Neural cell (in vitro differentiated cells): ENCODE data around the gene BMAL1. TPM values are rescaled to one million over a fixed set of nuclear protein-coding genes. Genes with fewer than 3 reads are reported as not detected.

Experiments
- H2AFZ ChIP-seq: fragments of 200-600, 300-800 bp; sonication (generic), shearing (Covaris generic); 2 replicates; pipeline ENCODE4 v1.6.0; 2014; ENCODE audit warnings: low read depth, mild to moderate bottlenecking, antibody characterized with exemption, low read length, moderate library complexity
- H3F3A ChIP-seq: fragments of 200-600 bp; shearing (Covaris generic); 2 replicates; pipeline ENCODE4 v1.6.1; 2016; ENCODE audit warnings: mild to moderate bottlenecking, moderate library complexity, mixed read lengths, antibody characterized with exemption, low read length; ENCODE audit not compliant: insufficient read depth, poor library complexity, severe bottlenecking
- H3K27ac ChIP-seq: fragments of 200-600, 300-800 bp; sonication (generic), shearing (Covaris generic); 2 replicates; pipeline ENCODE4 v1.5.1; 2014; ENCODE audit warnings: mild to moderate bottlenecking, low read length, moderate library complexity
- H3K27me3 ChIP-seq: fragments of 300-800, 200-600 bp; sonication (generic), shearing (Covaris generic); 2 replicates; pipeline ENCODE4 v1.6.0; 2014; ENCODE audit warnings: mild to moderate bottlenecking, low read depth, low read length, moderate library complexity; ENCODE audit not compliant: insufficient read depth
- H3K36me3 ChIP-seq: fragments of 300-800, 200-600 bp; sonication (generic), shearing (Covaris generic); 2 replicates; pipeline ENCODE4 v1.5.1; 2014; ENCODE audit warnings: mild to moderate bottlenecking, antibody characterized with exemption, low read length, moderate library complexity; ENCODE audit not compliant: insufficient read depth
- H3K4me2 ChIP-seq: fragments of 300-800, 200-600 bp; sonication (generic), shearing (Covaris generic); 2 replicates; pipeline ENCODE4 v1.6.0; 2014; ENCODE audit warnings: mild to moderate bottlenecking, low read length
- H3K4me3 ChIP-seq: fragments of 300-800, 200-600 bp; sonication (generic), shearing (Covaris generic); 2 replicates; pipeline ENCODE4 v1.5.1; 2014; ENCODE audit warnings: mild to moderate bottlenecking, low read length, moderate library complexity
- H3K79me2 ChIP-seq: fragments of 200-600 bp; shearing (Covaris generic); replicated peaks from 2 replicates; pipeline ENCODE4 v1.6.0; 2014; ENCODE audit warnings: mild to moderate bottlenecking, low read length, moderate library complexity; ENCODE audit not compliant: insufficient read depth
- H3K9ac ChIP-seq: fragments of 300-800, 200-600 bp; sonication (generic), shearing (Covaris generic); 2 replicates; pipeline ENCODE4 v1.6.1; 2016; ENCODE audit warnings: mild to moderate bottlenecking, low read length, mixed read lengths
- H3K9me2 ChIP-seq: fragments of 200-600 bp; shearing (Covaris generic); 2 replicates; pipeline ENCODE4 v1.6.1; 2016; ENCODE audit warnings: mild to moderate bottlenecking, low read length, mixed read lengths; ENCODE audit not compliant: insufficient read depth
- H3K9me3 ChIP-seq: fragments of 200-600, 300-800 bp; sonication (generic), shearing (Covaris generic); 2 replicates; pipeline ENCODE4 v1.6.1; 2016; ENCODE audit warnings: mild to moderate bottlenecking, mixed run types, low read length, moderate library complexity, mixed read lengths
- H4K20me1 ChIP-seq: fragments of 200-600 bp; shearing (Covaris generic); 2 replicates; pipeline ENCODE4 v1.6.1; 2016; ENCODE audit warnings: mild to moderate bottlenecking, mixed run types; ENCODE audit not compliant: insufficient read depth
- EP300 ChIP-seq: fragments of 450-650 bp; conservative IDR thresholded peaks from 2 replicates; pipeline ENCODE4 v1.6.1; 2014; ENCODE audit warnings: antibody characterized with exemption, mild to moderate bottlenecking, moderate library complexity; ENCODE audit not compliant: poor library complexity, severe bottlenecking
- EZH2 ChIP-seq: fragments of 200-600, 300-800 bp; shearing (Covaris generic), sonication (generic); IDR thresholded peaks from 2 replicates; pipeline ENCODE4 v1.6.1; 2014; ENCODE audit warnings: antibody characterized with exemption, low read length, borderline replicate concordance, mild to moderate bottlenecking; ENCODE audit not compliant: insufficient read depth, poor library complexity, severe bottlenecking
- MXI1 ChIP-seq: fragments of 450-650 bp; conservative IDR thresholded peaks from 2 replicates; pipeline ENCODE4 v1.6.1; 2014; ENCODE audit warnings: antibody characterized with exemption, mild to moderate bottlenecking; ENCODE audit not compliant: poor library complexity, severe bottlenecking
- POLR2AphosphoS5 ChIP-seq: IDR thresholded peaks from 2 replicates; pipeline ENCODE4 v1.6.1; 2012
- RAD21 ChIP-seq: fragments of 450-650 bp; conservative IDR thresholded peaks from 2 replicates; pipeline ENCODE4 v1.6.1; 2014; ENCODE audit warnings: antibody characterized with exemption, mild to moderate bottlenecking, moderate library complexity
- SMC3 ChIP-seq: fragments of 450-650 bp; conservative IDR thresholded peaks from 2 replicates; pipeline ENCODE4 v1.6.1; 2014; ENCODE audit warnings: antibody characterized with exemption, mild to moderate bottlenecking, moderate library complexity; ENCODE audit not compliant: poor library complexity
- TAF1 ChIP-seq: IDR thresholded peaks from 2 replicates; pipeline ENCODE4 v1.6.1; 2012; ENCODE audit warnings: low read depth
- polyA plus RNA-seq: library from polyadenylated mRNA; depleted of rRNA; stranded (reverse); fragments of >200 nt; gene quantifications from 2 replicates; pipeline ENCODE4 v1.2.3, GENCODE V29; 2014
- TF ChIP-seq, protein P1 (sequence below): IDR thresholded peaks from 2 replicates; pipeline ENCODE4 v1.6.1; 2012; ENCODE audit warnings: borderline replicate concordance
- TF ChIP-seq, protein P2 (sequence below): fragments of 450-650 bp; IDR thresholded peaks from 2 replicates; pipeline ENCODE4 v1.5.1; 2014; ENCODE audit warnings: antibody characterized with exemption, mild to moderate bottlenecking, moderate library complexity; ENCODE audit not compliant: poor library complexity, severe bottlenecking

Gene BMAL1
- polyA plus RNA-seq, 1 donor from 2014 or later = 17.1 TPM

- H3F3A ChIP-seq = no peaks in the 10 kb centered on the region
- H3K9me3 ChIP-seq = no peaks in the 10 kb centered on the region
- no peak overlapping the region for H2AFZ ChIP-seq
Measured at GRCh38 chr11:13339195-13340153, 61.9 kb downstream of the BMAL1 start.

GRCh38 chr11:13341026-13341425 is 63.4 kb downstream of the BMAL1 start:
- Histone ChIP-seq H3K4me3 (no peak overlapping the region), H3K9ac (no peak overlapping the region), H3K36me3 (no peaks in the 10 kb centered on the region), H3K4me2 (no peak overlapping the region), H3F3A (no peaks in the 10 kb centered on the region), H3K79me2 (no peaks in the 10 kb centered on the region), H2AFZ (no peak overlapping the region), H4K20me1 (no peaks in the 10 kb centered on the region), H3K9me2 (no peaks in the 10 kb centered on the region), H3K9me3 (no peaks in the 10 kb centered on the region), H3K27me3 (no peaks in the 10 kb centered on the region), H3K27ac (no peak overlapping the region)
- no peak for TF ChIP-seq EZH2
- TF ChIP-seq EP300 = no peak

More at GRCh38 chr11:13339195-13340153, 61.9 kb downstream of the BMAL1 start:
- H3K27ac ChIP-seq = no peak overlapping the region
- no peak overlapping the region for H3K4me3 ChIP-seq
- H4K20me1 ChIP-seq = no peaks in the 10 kb centered on the region
- no peaks in the 10 kb centered on the region for H3K36me3 ChIP-seq
- TF ChIP-seq SMC3 = no peak
- no peak for TF ChIP-seq POLR2AphosphoS5
- TF ChIP-seq EP300 = no peak
- TF ChIP-seq, protein P1, sequence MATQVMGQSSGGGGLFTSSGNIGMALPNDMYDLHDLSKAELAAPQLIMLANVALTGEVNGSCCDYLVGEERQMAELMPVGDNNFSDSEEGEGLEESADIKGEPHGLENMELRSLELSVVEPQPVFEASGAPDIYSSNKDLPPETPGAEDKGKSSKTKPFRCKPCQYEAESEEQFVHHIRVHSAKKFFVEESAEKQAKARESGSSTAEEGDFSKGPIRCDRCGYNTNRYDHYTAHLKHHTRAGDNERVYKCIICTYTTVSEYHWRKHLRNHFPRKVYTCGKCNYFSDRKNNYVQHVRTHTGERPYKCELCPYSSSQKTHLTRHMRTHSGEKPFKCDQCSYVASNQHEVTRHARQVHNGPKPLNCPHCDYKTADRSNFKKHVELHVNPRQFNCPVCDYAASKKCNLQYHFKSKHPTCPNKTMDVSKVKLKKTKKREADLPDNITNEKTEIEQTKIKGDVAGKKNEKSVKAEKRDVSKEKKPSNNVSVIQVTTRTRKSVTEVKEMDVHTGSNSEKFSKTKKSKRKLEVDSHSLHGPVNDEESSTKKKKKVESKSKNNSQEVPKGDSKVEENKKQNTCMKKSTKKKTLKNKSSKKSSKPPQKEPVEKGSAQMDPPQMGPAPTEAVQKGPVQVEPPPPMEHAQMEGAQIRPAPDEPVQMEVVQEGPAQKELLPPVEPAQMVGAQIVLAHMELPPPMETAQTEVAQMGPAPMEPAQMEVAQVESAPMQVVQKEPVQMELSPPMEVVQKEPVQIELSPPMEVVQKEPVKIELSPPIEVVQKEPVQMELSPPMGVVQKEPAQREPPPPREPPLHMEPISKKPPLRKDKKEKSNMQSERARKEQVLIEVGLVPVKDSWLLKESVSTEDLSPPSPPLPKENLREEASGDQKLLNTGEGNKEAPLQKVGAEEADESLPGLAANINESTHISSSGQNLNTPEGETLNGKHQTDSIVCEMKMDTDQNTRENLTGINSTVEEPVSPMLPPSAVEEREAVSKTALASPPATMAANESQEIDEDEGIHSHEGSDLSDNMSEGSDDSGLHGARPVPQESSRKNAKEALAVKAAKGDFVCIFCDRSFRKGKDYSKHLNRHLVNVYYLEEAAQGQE = no peak
- TF ChIP-seq MXI1 = no peak
- TF ChIP-seq RAD21 = no peak
- TF ChIP-seq, protein P2, sequence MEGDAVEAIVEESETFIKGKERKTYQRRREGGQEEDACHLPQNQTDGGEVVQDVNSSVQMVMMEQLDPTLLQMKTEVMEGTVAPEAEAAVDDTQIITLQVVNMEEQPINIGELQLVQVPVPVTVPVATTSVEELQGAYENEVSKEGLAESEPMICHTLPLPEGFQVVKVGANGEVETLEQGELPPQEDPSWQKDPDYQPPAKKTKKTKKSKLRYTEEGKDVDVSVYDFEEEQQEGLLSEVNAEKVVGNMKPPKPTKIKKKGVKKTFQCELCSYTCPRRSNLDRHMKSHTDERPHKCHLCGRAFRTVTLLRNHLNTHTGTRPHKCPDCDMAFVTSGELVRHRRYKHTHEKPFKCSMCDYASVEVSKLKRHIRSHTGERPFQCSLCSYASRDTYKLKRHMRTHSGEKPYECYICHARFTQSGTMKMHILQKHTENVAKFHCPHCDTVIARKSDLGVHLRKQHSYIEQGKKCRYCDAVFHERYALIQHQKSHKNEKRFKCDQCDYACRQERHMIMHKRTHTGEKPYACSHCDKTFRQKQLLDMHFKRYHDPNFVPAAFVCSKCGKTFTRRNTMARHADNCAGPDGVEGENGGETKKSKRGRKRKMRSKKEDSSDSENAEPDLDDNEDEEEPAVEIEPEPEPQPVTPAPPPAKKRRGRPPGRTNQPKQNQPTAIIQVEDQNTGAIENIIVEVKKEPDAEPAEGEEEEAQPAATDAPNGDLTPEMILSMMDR = no peak
- no peak for TF ChIP-seq TAF1
- TF ChIP-seq EZH2 = no peak
- H3K4me2 ChIP-seq = no peak overlapping the region
- no peak overlapping the region for H3K9ac ChIP-seq
- H3K9me2 ChIP-seq = no peaks in the 10 kb centered on the region
- H3K27me3 ChIP-seq = no peaks in the 10 kb centered on the region
- H3K79me2 ChIP-seq = no peaks in the 10 kb centered on the region
